ENCODE results near the gene PIEZO2. TPM values are rescaled to one million over a fixed set of nuclear protein-coding genes. Genes with fewer than 3 reads are reported as not detected.

Gene PIEZO2
- total RNA-seq, 1 experiment from 2014 or later = 0.57 TPM

GRCh38 chr18:10989486-10989885, 159.9 kb downstream of the PIEZO2 start:
- BruUV-seq (replicated peaks) = no TSS peak
- 0 out of 2 replicates have a peak, but pooled peaks cover 3% of the 10 kb centered on the region for H3K9me3 ChIP-seq (ENCODE audit: control insufficient read depth, insufficient read depth, low read depth, low read length)
- no peak overlapping the region for H3K27ac ChIP-seq (ENCODE audit: low read length)
- no peaks in the 10 kb centered on the region for H3K36me3 ChIP-seq (ENCODE audit: control insufficient read depth, insufficient read depth, low read length)
- no peaks in the 10 kb centered on the region for H3K4me1 ChIP-seq (ENCODE audit: control insufficient read depth, insufficient read depth, low read length)
- H3K27me3 ChIP-seq (ENCODE audit: control insufficient read depth, insufficient read depth, low read length) = no peaks in the 10 kb centered on the region
- POLR2A ChIA-PET = no interaction called here
- no peak overlapping the region for H3K4me3 ChIP-seq (ENCODE audit: low read depth in 2 of 2, low read length in 2 of 2)
- no peak for ATAC-seq
- in situ Hi-C loops (cut with HindIII; ENCODE audit: low pct_unique_long_range_greater_than_20kb, low sequenced_read_pairs) (no loop called here), intact Hi-C loops (cut with micrococcal nuclease; ENCODE audit: unreplicated experiment) (no loop called here)
- TF ChIP-seq TCF7L2 (IDR thresholded peaks at IDR 0.05; ENCODE audit: low read depth, low read length) (no peak), SIN3A (IDR thresholded peaks at IDR 0.05; ENCODE audit: borderline replicate concordance, insufficient read depth, low read depth, low read length) (no peak), CTCF (IDR thresholded peaks at IDR 0.05) (no peak), POLR2AphosphoS5 (IDR thresholded peaks at IDR 0.05; ENCODE audit: low read depth, low read length) (no peak)
- TF ChIP-seq, protein P1, sequence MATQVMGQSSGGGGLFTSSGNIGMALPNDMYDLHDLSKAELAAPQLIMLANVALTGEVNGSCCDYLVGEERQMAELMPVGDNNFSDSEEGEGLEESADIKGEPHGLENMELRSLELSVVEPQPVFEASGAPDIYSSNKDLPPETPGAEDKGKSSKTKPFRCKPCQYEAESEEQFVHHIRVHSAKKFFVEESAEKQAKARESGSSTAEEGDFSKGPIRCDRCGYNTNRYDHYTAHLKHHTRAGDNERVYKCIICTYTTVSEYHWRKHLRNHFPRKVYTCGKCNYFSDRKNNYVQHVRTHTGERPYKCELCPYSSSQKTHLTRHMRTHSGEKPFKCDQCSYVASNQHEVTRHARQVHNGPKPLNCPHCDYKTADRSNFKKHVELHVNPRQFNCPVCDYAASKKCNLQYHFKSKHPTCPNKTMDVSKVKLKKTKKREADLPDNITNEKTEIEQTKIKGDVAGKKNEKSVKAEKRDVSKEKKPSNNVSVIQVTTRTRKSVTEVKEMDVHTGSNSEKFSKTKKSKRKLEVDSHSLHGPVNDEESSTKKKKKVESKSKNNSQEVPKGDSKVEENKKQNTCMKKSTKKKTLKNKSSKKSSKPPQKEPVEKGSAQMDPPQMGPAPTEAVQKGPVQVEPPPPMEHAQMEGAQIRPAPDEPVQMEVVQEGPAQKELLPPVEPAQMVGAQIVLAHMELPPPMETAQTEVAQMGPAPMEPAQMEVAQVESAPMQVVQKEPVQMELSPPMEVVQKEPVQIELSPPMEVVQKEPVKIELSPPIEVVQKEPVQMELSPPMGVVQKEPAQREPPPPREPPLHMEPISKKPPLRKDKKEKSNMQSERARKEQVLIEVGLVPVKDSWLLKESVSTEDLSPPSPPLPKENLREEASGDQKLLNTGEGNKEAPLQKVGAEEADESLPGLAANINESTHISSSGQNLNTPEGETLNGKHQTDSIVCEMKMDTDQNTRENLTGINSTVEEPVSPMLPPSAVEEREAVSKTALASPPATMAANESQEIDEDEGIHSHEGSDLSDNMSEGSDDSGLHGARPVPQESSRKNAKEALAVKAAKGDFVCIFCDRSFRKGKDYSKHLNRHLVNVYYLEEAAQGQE (IDR thresholded peaks at IDR 0.05; ENCODE audit: insufficient read depth in 1 of 2, low read depth in 2 of 2, low read length in 1 of 2) = no peak
- no peak for DNase-seq (ENCODE audit: low read depth, low spot score)
- CTCF ChIA-PET = no interaction called here

DNA sequence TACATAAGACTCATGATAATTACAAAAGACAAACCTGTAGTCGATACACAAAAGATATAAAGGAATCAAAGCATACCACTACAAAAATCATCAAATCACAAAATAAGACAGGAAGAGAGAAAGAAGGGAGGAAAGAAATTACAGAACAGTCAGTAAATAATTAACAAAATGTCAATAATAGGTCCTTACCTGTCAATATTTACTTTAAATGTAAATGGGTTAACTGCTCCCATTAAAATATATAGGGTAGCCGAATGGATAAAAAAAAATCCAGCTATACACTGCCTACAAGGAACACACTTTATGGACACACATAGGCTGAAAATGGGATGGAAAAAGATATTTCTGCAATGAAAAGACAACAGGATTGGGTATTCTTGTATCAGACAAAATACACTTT, 163.7 kb downstream of the PIEZO2 start:
- TF ChIP-seq, protein P1 (IDR thresholded peaks at IDR 0.05; ENCODE audit: insufficient read depth in 1 of 2, low read depth in 2 of 2, low read length in 1 of 2) = no peak
- TF ChIP-seq POLR2AphosphoS5 (IDR thresholded peaks at IDR 0.05; ENCODE audit: low read depth, low read length) (no peak), TCF7L2 (IDR thresholded peaks at IDR 0.05; ENCODE audit: low read depth, low read length) (no peak), SIN3A (IDR thresholded peaks at IDR 0.05; ENCODE audit: borderline replicate concordance, insufficient read depth, low read depth, low read length) (no peak), CTCF (IDR thresholded peaks at IDR 0.05) (no peak)
- intact Hi-C loops (cut with micrococcal nuclease; ENCODE audit: unreplicated experiment) (no loop called here), in situ Hi-C loops (cut with HindIII; ENCODE audit: low pct_unique_long_range_greater_than_20kb, low sequenced_read_pairs) (no loop called here)
- no peak for DNase-seq (ENCODE audit: low read depth, low spot score)
- no peak overlapping the region for H3K27ac ChIP-seq (ENCODE audit: low read length)
- POLR2A ChIA-PET = no interaction called here
- no TSS peak for BruUV-seq (replicated peaks)
- CTCF ChIA-PET = no interaction called here
- no peaks in the 10 kb centered on the region for H3K27me3 ChIP-seq (ENCODE audit: control insufficient read depth, insufficient read depth, low read length)
- no peak for ATAC-seq
- H3K4me1 ChIP-seq (ENCODE audit: control insufficient read depth, insufficient read depth, low read length) = no peaks in the 10 kb centered on the region
- peaks cover 7% of the 10 kb centered on the region; the same call in 1 of the 2 replicates for H3K9me3 ChIP-seq (ENCODE audit: control insufficient read depth, insufficient read depth, low read depth, low read length)
- H3K4me3 ChIP-seq (ENCODE audit: low read depth in 2 of 2, low read length in 2 of 2) = no peak overlapping the region
- H3K36me3 ChIP-seq (ENCODE audit: control insufficient read depth, insufficient read depth, low read length) = no peaks in the 10 kb centered on the region

Measured in Panc1 (cell line).